Central memory CD8-positive, alpha-beta T cell (primary cell): ENCODE results near the gene SPATA31E1.

ENCODE experiments used
- ATAC-seq: fragments of 150-1000 bp; cut with Tn5 transposase; replicated peaks from 2 replicates; pipeline ENCODE4 v1.10.0; 2022; ENCODE audit warnings: mild to moderate bottlenecking, moderate FRiP score, moderate number of reproducible peaks; ENCODE audit not compliant: poor library complexity, severe bottlenecking; ENCODE audit errors: extremely low read depth
- DNase-seq, 2 donors: peaks; one replicate each; pipeline ENCODE4 v3.0.0; 2021; ENCODE audit warnings: low spot score in 2 of 2
- H3K27ac Mint-ChIP-seq: one replicate; pipeline ENCODE4 v1.8.0; 2022; ENCODE audit warnings: low read depth, mild to moderate bottlenecking, moderate library complexity, mixed read lengths
- H3K27me3 Mint-ChIP-seq: one replicate; pipeline ENCODE4 v1.8.0; 2022; ENCODE audit warnings: mixed read lengths
- H3K36me3 Mint-ChIP-seq: one replicate; pipeline ENCODE4 v1.8.0; 2022; ENCODE audit warnings: mild to moderate bottlenecking, moderate library complexity, mixed read lengths; ENCODE audit not compliant: insufficient read depth
- H3K4me1 Mint-ChIP-seq: one replicate; pipeline ENCODE4 v1.8.0; 2022; ENCODE audit warnings: mixed read lengths
- H3K4me3 Mint-ChIP-seq: one replicate; pipeline ENCODE4 v1.8.0; 2022; ENCODE audit warnings: mild to moderate bottlenecking, moderate library complexity, mixed read lengths
- H3K9me3 Mint-ChIP-seq: one replicate; pipeline ENCODE4 v1.8.0; 2022; ENCODE audit warnings: mixed read lengths

The SPATA31E1 gene

GRCh38 chr9:87853876-87854579 is 28.6 kb upstream of the SPATA31E1 start:
- no peak for DNase-seq
- no peak for ATAC-seq
- H3K27ac Mint-ChIP-seq: no peak overlapping the region
- no peak overlapping the region for H3K4me3 Mint-ChIP-seq
- no peaks in the 10 kb centered on the region for H3K36me3 Mint-ChIP-seq
- H3K4me1 Mint-ChIP-seq: no peaks in the 10 kb centered on the region
- peaks cover 23% of the 10 kb centered on the region for H3K27me3 Mint-ChIP-seq
- H3K9me3 Mint-ChIP-seq: no peaks in the 10 kb centered on the region

- ATAC-seq: no peak
- H3K4me3 Mint-ChIP-seq: no peak overlapping the region
- H3K9me3 Mint-ChIP-seq: no peaks in the 10 kb centered on the region
These were observed 28.1 kb upstream of the SPATA31E1 start for GRCh38 chr9:87854580-87854955.

GRCh38 chr9:87855061-87855460 is 27.6 kb upstream of the SPATA31E1 start:
- Mint-ChIP-seq H3K9me3 (no peaks in the 10 kb centered on the region), H3K27me3 (peaks cover 23% of the 10 kb centered on the region), H3K4me1 (no peaks in the 10 kb centered on the region), H3K36me3 (no peaks in the 10 kb centered on the region), H3K4me3 (no peak overlapping the region), H3K27ac (no peak overlapping the region)
- no peak for ATAC-seq
- no peak for DNase-seq

More at GRCh38 chr9:87854580-87854955, 28.1 kb upstream of the SPATA31E1 start:
- no peak overlapping the region for H3K27ac Mint-ChIP-seq
- H3K4me1 Mint-ChIP-seq: no peaks in the 10 kb centered on the region
- no peaks in the 10 kb centered on the region for H3K36me3 Mint-ChIP-seq
- peaks cover 23% of the 10 kb centered on the region for H3K27me3 Mint-ChIP-seq
- no peak for DNase-seq

GRCh38 chr9:87857141-87857947 is 25.3 kb upstream of the SPATA31E1 start:
- Mint-ChIP-seq H3K27me3 (peaks cover 23% of the 10 kb centered on the region), H3K4me3 (no peak overlapping the region), H3K36me3 (no peaks in the 10 kb centered on the region), H3K4me1 (no peaks in the 10 kb centered on the region), H3K27ac (no peak overlapping the region), H3K9me3 (no peaks in the 10 kb centered on the region)
- ATAC-seq: no peak
- DNase-seq: no peak

GRCh38 chr9:87857948-87858335 is 24.7 kb upstream of the SPATA31E1 start:
- no peaks in the 10 kb centered on the region for H3K9me3 Mint-ChIP-seq
- H3K4me3 Mint-ChIP-seq: no peak overlapping the region
- ATAC-seq (no peak), DNase-seq (no peak)
- H3K27ac Mint-ChIP-seq: no peak overlapping the region
- peaks cover 18% of the 10 kb centered on the region for H3K27me3 Mint-ChIP-seq
- H3K4me1 Mint-ChIP-seq: no peaks in the 10 kb centered on the region
- H3K36me3 Mint-ChIP-seq: no peaks in the 10 kb centered on the region

- no peaks in the 10 kb centered on the region for H3K4me1 Mint-ChIP-seq
- no peak overlapping the region for H3K27ac Mint-ChIP-seq
- DNase-seq: no peak
- peaks cover 17% of the 10 kb centered on the region for H3K27me3 Mint-ChIP-seq
- H3K36me3 Mint-ChIP-seq: no peaks in the 10 kb centered on the region
- H3K4me3 Mint-ChIP-seq: no peak overlapping the region
- no peaks in the 10 kb centered on the region for H3K9me3 Mint-ChIP-seq
- no peak for ATAC-seq
These were observed 23.5 kb upstream of the SPATA31E1 start for GRCh38 chr9:87859137-87859536.

GRCh38 chr9:87859786-87860185 is 22.9 kb upstream of the SPATA31E1 start:
- H3K4me3 Mint-ChIP-seq: no peak overlapping the region
- H3K36me3 Mint-ChIP-seq: no peaks in the 10 kb centered on the region
- no peak overlapping the region for H3K27ac Mint-ChIP-seq
- H3K4me1 Mint-ChIP-seq: no peaks in the 10 kb centered on the region
- DNase-seq: no peak
- ATAC-seq: no peak
- peaks cover 19% of the 10 kb centered on the region for H3K27me3 Mint-ChIP-seq
- H3K9me3 Mint-ChIP-seq: no peaks in the 10 kb centered on the region

GRCh38 chr9:87861332-87861731 is 21.3 kb upstream of the SPATA31E1 start:
- no peak overlapping the region for H3K27ac Mint-ChIP-seq
- H3K9me3 Mint-ChIP-seq: no peaks in the 10 kb centered on the region
- H3K4me1 Mint-ChIP-seq: no peaks in the 10 kb centered on the region
- H3K27me3 Mint-ChIP-seq: peaks cover 13% of the 10 kb centered on the region
- no peak overlapping the region for H3K4me3 Mint-ChIP-seq
- no peak for DNase-seq
- no peaks in the 10 kb centered on the region for H3K36me3 Mint-ChIP-seq
- ATAC-seq: no peak

GRCh38 chr9:87862536-87863268 is 20.0 kb upstream of the SPATA31E1 start:
- no peaks in the 10 kb centered on the region for H3K36me3 Mint-ChIP-seq
- H3K9me3 Mint-ChIP-seq: no peaks in the 10 kb centered on the region
- no peak overlapping the region for H3K27ac Mint-ChIP-seq
- DNase-seq (no peak), ATAC-seq (no peak)
- no peaks in the 10 kb centered on the region for H3K4me1 Mint-ChIP-seq
- H3K4me3 Mint-ChIP-seq: no peak overlapping the region
- peaks cover 24% of the 10 kb centered on the region for H3K27me3 Mint-ChIP-seq

GRCh38 chr9:87863882-87864465 is 18.7 kb upstream of the SPATA31E1 start:
- Mint-ChIP-seq H3K27ac (no peak overlapping the region), H3K9me3 (no peaks in the 10 kb centered on the region), H3K36me3 (peaks cover 2% of the 10 kb centered on the region), H3K4me3 (no peak overlapping the region), H3K27me3 (peaks cover 24% of the 10 kb centered on the region), H3K4me1 (no peaks in the 10 kb centered on the region)
- ATAC-seq: no peak
- DNase-seq: no peak

GRCh38 chr9:87864915-87865314 is 17.8 kb upstream of the SPATA31E1 start:
- ATAC-seq (no peak), DNase-seq (no peak)

GRCh38 chr9:87865626-87866025 is 17.1 kb upstream of the SPATA31E1 start:
- no peaks in the 10 kb centered on the region for H3K9me3 Mint-ChIP-seq
- H3K4me1 Mint-ChIP-seq: no peaks in the 10 kb centered on the region
- H3K4me3 Mint-ChIP-seq: no peak overlapping the region
- no peak overlapping the region for H3K27ac Mint-ChIP-seq
- H3K27me3 Mint-ChIP-seq: peaks cover 24% of the 10 kb centered on the region
- DNase-seq (no peak), ATAC-seq (no peak)
- peaks cover 2% of the 10 kb centered on the region for H3K36me3 Mint-ChIP-seq

More at GRCh38 chr9:87864915-87865314, 17.8 kb upstream of the SPATA31E1 start:
- no peaks in the 10 kb centered on the region for H3K9me3 Mint-ChIP-seq
- H3K4me1 Mint-ChIP-seq: no peaks in the 10 kb centered on the region
- peaks cover 2% of the 10 kb centered on the region for H3K36me3 Mint-ChIP-seq
- H3K27ac Mint-ChIP-seq: no peak overlapping the region
- peaks cover 24% of the 10 kb centered on the region for H3K27me3 Mint-ChIP-seq
- H3K4me3 Mint-ChIP-seq: no peak overlapping the region
